Thyroid gland (tissue), 4 donors: Measurements from ENCODE around the gene MCM3AP.

Source experiments
- POLR2A ChIP-seq, 2 donors: fragments of 450-650 bp; IDR thresholded peaks; one replicate each; pipeline ENCODE4 v1.6.1; 2017; ENCODE audit warnings: antibody characterized with exemption in 2 of 2, mild to moderate bottlenecking in 2 of 2, moderate library complexity in 1 of 2
- TF ChIP-seq, protein P1 (sequence below), 6 experiments: fragments of 200-600 bp in 3 of 6; fragments of 450-650 bp in 3 of 6; sonication (generic) in 3 of 6; IDR thresholded peaks; one replicate each; pipeline ENCODE4 v1.5.1; 2016 to 2019; ENCODE audit warnings: antibody characterized with exemption in 6 of 6, mild to moderate bottlenecking in 2 of 6, inconsistent platforms in 1 of 6, moderate library complexity in 1 of 6

GRCh38 chr21:46211376-46211775 lies 74.0 kb downstream of the MCM3AP start:
- TF ChIP-seq, protein P1, sequence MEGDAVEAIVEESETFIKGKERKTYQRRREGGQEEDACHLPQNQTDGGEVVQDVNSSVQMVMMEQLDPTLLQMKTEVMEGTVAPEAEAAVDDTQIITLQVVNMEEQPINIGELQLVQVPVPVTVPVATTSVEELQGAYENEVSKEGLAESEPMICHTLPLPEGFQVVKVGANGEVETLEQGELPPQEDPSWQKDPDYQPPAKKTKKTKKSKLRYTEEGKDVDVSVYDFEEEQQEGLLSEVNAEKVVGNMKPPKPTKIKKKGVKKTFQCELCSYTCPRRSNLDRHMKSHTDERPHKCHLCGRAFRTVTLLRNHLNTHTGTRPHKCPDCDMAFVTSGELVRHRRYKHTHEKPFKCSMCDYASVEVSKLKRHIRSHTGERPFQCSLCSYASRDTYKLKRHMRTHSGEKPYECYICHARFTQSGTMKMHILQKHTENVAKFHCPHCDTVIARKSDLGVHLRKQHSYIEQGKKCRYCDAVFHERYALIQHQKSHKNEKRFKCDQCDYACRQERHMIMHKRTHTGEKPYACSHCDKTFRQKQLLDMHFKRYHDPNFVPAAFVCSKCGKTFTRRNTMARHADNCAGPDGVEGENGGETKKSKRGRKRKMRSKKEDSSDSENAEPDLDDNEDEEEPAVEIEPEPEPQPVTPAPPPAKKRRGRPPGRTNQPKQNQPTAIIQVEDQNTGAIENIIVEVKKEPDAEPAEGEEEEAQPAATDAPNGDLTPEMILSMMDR (IDR thresholded peaks at IDR 0.05), result no peak
- TF ChIP-seq POLR2A (IDR thresholded peaks at IDR 0.05), result no peak
